Kidney (tissue), 22 donors: ENCODE results near the gene ASB4. TPM values are rescaled to one million over a fixed set of nuclear protein-coding genes. Genes with fewer than 3 reads are reported as not detected.

ENCODE experiments used
- DNase-seq, 5 donors: peaks; one replicate each; pipeline ENCODE4 v3.0.0-alpha.2; 2013 to 2020
- FAIRE-seq: peaks from 2 replicates; lab custom pipeline; 2012; peaks lifted over from hg19 to GRCh38; lab: Jason Lieb, UNC
- H3K27ac ChIP-seq, 2 donors: one replicate each; pipeline ENCODE4 v1.7.0; 2013; ENCODE audit warnings: low read depth in 2 of 2, low read length in 2 of 2, inconsistent platforms in 1 of 2
- H3K27me3 ChIP-seq: one replicate; pipeline ENCODE4 v1.7.1; 2013; ENCODE audit warnings: low read length, inconsistent platforms; ENCODE audit not compliant: control insufficient read depth, insufficient read depth
- H3K36me3 ChIP-seq, 3 donors: one replicate each; pipeline versions ENCODE4 v1.7.0 to v1.7.1; 2013; ENCODE audit warnings: low read length in 3 of 3, control low read depth in 1 of 3, inconsistent platforms in 1 of 3; ENCODE audit not compliant: insufficient read depth in 3 of 3, control insufficient read depth in 2 of 3
- H3K4me1 ChIP-seq, 3 donors: one replicate each; pipeline versions ENCODE4 v1.7.0 to v1.7.1; 2013; ENCODE audit warnings: low read length in 3 of 3, inconsistent platforms in 1 of 3, low read depth in 1 of 3; ENCODE audit not compliant: control insufficient read depth in 2 of 3, insufficient read depth in 2 of 3
- H3K4me3 ChIP-seq, 3 donors: one replicate each; pipeline versions ENCODE4 v1.7.0 to v1.8.1; 2013; ENCODE audit warnings: low read length in 3 of 3, control low read depth in 1 of 3, inconsistent platforms in 1 of 3
- H3K9ac ChIP-seq, 3 donors: one replicate each; pipeline versions ENCODE4 v1.7.0 to v1.7.1; 2013; ENCODE audit warnings: low read length in 3 of 3, control low read depth in 1 of 3, inconsistent platforms in 1 of 3
- H3K9me3 ChIP-seq, 3 donors: one replicate each; pipeline versions ENCODE4 v1.7.0 to v1.7.1; 2013; ENCODE audit warnings: low read length in 3 of 3, control low read depth in 1 of 3, inconsistent platforms in 1 of 3; ENCODE audit not compliant: control insufficient read depth in 2 of 3, insufficient read depth in 1 of 3
- intact Hi-C: fragments of 100-400 bp; cut with DNase I; formaldehyde crosslinking; loops from one replicate; pipeline ENCODE4 v1.11.1; 2022
- long read RNA-seq, 10 donors: library from polyadenylated mRNA in 1 of 10; unstranded in 1 of 10; transcript quantifications; one replicate each; pipeline ENCODE4 v2.0.0 and lab custom pipeline, GENCODE V29; 2021 to 2026
- polyA plus RNA-seq: library from polyadenylated mRNA; stranded (reverse); fragments of 350-450 nt; fragmentation: Illumina TruSeq; extraction: RNeasy Lipid Tissue Mini Kit (QIAGEN cat#74804); gene quantifications from one replicate; pipeline ENCODE4 v1.2.3, GENCODE V29; 2014; ENCODE audit warnings: low read depth, low replicate concordance; ENCODE audit not compliant: insufficient read depth
- total RNA-seq: library from RNA; stranded (reverse); fragmentation: NEBNext Ultra II Directional; extraction: Animal tissue kit (Norgen Biotek cat#: 25700); gene quantifications from one replicate; pipeline ENCODE4 v1.2.1, GENCODE V29; 2021
- TF ChIP-seq, protein P1 (sequence below): IDR thresholded peaks from 3 replicates; pipeline ENCODE4 v1.5.1; 2012; ENCODE audit warnings: mild to moderate bottlenecking, moderate library complexity, borderline replicate concordance; ENCODE audit not compliant: insufficient read depth; ENCODE audit errors: extremely low read depth
- donor health status: control.
- donor health status: control.
- donor health status: control.
- donor health status: control.
- donor health status: control.
- donor health status: DM: yes; HTN: yes; CAD: no.
- donor health status: Normal renal cell carcinoma (clear cell type).

The ASB4 gene, protein sequence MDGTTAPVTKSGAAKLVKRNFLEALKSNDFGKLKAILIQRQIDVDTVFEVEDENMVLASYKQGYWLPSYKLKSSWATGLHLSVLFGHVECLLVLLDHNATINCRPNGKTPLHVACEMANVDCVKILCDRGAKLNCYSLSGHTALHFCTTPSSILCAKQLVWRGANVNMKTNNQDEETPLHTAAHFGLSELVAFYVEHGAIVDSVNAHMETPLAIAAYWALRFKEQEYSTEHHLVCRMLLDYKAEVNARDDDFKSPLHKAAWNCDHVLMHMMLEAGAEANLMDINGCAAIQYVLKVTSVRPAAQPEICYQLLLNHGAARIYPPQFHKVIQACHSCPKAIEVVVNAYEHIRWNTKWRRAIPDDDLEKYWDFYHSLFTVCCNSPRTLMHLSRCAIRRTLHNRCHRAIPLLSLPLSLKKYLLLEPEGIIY
- total RNA-seq (not detected), polyA plus RNA-seq (0.09 TPM)
- long read RNA-seq, donor 1: 0 reads
- long read RNA-seq, donor 2: 0 reads
- long read RNA-seq, donor 3: 0 reads
- long read RNA-seq, donor 4: 0 reads
- long read RNA-seq, donor 5: 0 reads
- long read RNA-seq, donor 6: 0 reads
- long read RNA-seq, donor 7: 0 reads
- long read RNA-seq, donor 8: 0 reads
- long read RNA-seq, donor 9: 0 reads
- long read RNA-seq, donor 10: 0 reads

GRCh38 chr7:95485391-95486123 is at the start of gene ASB4:
TSS of gene ASB4 (plus strand) at chr7:95485943. CDS start at chr7:95485972, 29 bp downstream.
- Histone ChIP-seq H3K9ac (no peak within 1 kb of the TSS), H3K4me1 (no peaks in the 10 kb centered on the region), H3K27me3 (no peaks in the 10 kb centered on the region), H3K4me3 (no peak within 1 kb of the TSS), H3K9me3 (no peaks in the 10 kb centered on the region), H3K27ac (no peak within 1 kb of the TSS), H3K36me3 (no peaks in the 10 kb centered on the region)
- intact Hi-C loops: no loop called here
- TF ChIP-seq, protein P1, sequence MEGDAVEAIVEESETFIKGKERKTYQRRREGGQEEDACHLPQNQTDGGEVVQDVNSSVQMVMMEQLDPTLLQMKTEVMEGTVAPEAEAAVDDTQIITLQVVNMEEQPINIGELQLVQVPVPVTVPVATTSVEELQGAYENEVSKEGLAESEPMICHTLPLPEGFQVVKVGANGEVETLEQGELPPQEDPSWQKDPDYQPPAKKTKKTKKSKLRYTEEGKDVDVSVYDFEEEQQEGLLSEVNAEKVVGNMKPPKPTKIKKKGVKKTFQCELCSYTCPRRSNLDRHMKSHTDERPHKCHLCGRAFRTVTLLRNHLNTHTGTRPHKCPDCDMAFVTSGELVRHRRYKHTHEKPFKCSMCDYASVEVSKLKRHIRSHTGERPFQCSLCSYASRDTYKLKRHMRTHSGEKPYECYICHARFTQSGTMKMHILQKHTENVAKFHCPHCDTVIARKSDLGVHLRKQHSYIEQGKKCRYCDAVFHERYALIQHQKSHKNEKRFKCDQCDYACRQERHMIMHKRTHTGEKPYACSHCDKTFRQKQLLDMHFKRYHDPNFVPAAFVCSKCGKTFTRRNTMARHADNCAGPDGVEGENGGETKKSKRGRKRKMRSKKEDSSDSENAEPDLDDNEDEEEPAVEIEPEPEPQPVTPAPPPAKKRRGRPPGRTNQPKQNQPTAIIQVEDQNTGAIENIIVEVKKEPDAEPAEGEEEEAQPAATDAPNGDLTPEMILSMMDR: no peak
- DNase-seq (peak in 2 of 5 donors; percentile 24 to 50), FAIRE-seq (no peak)

DNA sequence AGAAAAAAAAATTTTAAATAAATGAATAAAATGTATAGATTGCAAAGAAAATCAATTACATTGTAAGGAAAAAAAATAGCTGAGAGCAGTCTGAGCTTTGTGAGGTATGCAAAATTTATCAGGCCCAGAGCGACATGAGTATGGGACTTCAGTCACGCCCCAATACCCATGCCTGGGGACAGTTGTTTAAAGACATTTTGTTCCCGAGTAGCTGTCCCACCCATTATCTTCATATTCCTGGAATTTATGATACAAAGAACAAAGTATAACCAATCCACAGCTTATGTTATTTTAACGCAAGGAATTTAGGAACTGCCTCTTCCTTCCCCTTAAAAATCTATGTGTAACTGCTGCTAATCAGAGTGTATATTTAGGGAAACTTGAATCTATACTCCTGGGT is 49.3 kb upstream of the ASB4 start:
- H3K4me1 ChIP-seq: peaks cover 0 to 2% (median 2%) of the 10 kb centered on the region in 3 donors
- DNase-seq: no peak

DNA sequence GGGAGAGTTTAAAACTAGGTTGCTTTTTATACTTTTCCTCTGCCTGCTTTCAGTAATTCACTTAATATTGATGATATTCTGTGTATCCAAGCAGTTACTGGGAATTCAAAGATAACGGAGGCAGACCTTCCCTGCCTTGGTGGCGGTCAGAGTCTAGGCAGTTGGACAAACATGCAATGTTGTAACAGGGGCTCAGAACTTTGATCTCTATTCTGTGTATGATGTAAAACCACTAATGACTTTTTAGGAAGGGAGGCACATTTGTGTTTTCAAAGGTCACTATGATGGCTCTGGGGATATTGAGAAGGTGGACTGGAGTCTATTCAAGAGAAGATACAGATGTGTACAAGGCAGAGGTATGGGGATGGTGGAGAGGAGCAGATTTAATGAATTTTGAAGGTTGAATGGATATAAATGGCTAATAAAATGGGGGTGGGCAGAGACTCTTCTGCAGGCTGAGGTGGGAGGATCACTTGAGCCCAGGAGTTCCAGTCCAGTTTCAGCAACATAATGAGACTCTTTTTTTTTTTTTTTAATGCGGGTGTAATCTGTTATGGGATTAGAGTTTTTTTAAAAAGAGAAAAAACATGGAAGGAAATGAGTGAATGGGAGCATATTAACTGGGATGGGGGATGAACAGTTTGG is 45.2 kb upstream of the ASB4 start:
- FAIRE-seq: no peak
- TF ChIP-seq, protein P1: no peak
- Histone ChIP-seq H3K9me3 (no peaks in the 10 kb centered on the region), H3K27me3 (no peaks in the 10 kb centered on the region), H3K4me1 (peaks cover 0 to 4% (median under 1%) of the 10 kb centered on the region in 3 donors), H3K9ac (no peak overlapping the region), H3K4me3 (no peak overlapping the region), H3K27ac (no peak overlapping the region), H3K36me3 (no peaks in the 10 kb centered on the region)
- DNase-seq: peak in 2 of 5 donors; percentile 18 to 21
- intact Hi-C loops: no loop called here

More for the DNA sequence above, 49.3 kb upstream of the ASB4 start:
- FAIRE-seq: no peak
- intact Hi-C loops: no loop called here
- Histone ChIP-seq H3K9ac (no peak overlapping the region), H3K9me3 (no peaks in the 10 kb centered on the region), H3K36me3 (no peaks in the 10 kb centered on the region), H3K4me3 (no peak overlapping the region), H3K27ac (no peak overlapping the region), H3K27me3 (no peaks in the 10 kb centered on the region)
- TF ChIP-seq, protein P1: no peak
